GM12878 (cell line): Measurements from ENCODE around the gene CAPSL. TPM values are rescaled to one million over a fixed set of nuclear protein-coding genes. Genes with fewer than 3 reads are reported as not detected.
A peak's percentile ranks its signal among the peaks of the same experiment; 100 is the strongest.

ENCODE experiments used
- ATAC-seq: fragments of 200-7000 bp; cut with Tn5 transposase; 3 replicates; pipeline ENCODE4 v1.9.1; 2020; ENCODE audit warnings: mild to moderate bottlenecking, moderate library complexity
- BruUV-seq: library from RNA; stranded (reverse); fragments of 400-500 nt; replicated peaks from 2 replicates; lab custom pipeline; 2021; lab: Mats Ljungman, UMichigan
- CTCF ChIA-PET: fragments of 300-600 bp; sonication (Branson Sonifier 250); formaldehyde crosslinking; extraction: SDS; loops from one replicate; lab custom pipeline; 2021; ENCODE audit warnings: inconsistent platforms; lab: Yijun Ruan, JAX
- POLR2A ChIA-PET: fragments of 350-600 bp; formaldehyde crosslinking; extraction: SDS; loops from one replicate; lab custom pipeline; 2021; ENCODE audit warnings: inconsistent platforms; lab: Charles Lee
- RAD21 ChIA-PET: fragments of 300-600 bp; sonication (Branson Sonifier 250); formaldehyde crosslinking; loops from one replicate; lab custom pipeline; 2023; ENCODE audit warnings: antibody characterized with exemption; ENCODE audit not compliant: unreplicated experiment; lab: Charles Lee
- SMC1A ChIA-PET: fragments of 300-600 bp; sonication (Branson Sonifier 250); formaldehyde crosslinking; loops from one replicate; lab custom pipeline; 2023; ENCODE audit not compliant: unreplicated experiment, uncharacterized antibody; lab: Charles Lee
- DNase-seq: peaks from one replicate; pipeline ENCODE4 v3.0.0-alpha.2; 2011; ENCODE audit warnings: low read depth, low spot score
- FAIRE-seq: peaks from 3 replicates; lab custom pipeline; 2011; peaks lifted over from hg19 to GRCh38; lab: Jason Lieb, UNC
- H2AFZ ChIP-seq: 2 replicates; pipeline ENCODE4 v1.6.0; 2011; ENCODE audit warnings: low read depth, low read length, control low read depth; ENCODE audit not compliant: control insufficient read depth
- H3K27ac ChIP-seq: 2 replicates; pipeline ENCODE4 v1.5.1; 2011; ENCODE audit warnings: control low read depth; ENCODE audit not compliant: control insufficient read depth, insufficient read depth
- H3K27me3 ChIP-seq, 2 experiments: replicated peaks in 1 of 2; 2 replicates each; pipeline versions ENCODE4 v1.6.0 to v1.6.1; 2011; ENCODE audit warnings: low read length in 1 of 2; ENCODE audit not compliant: control insufficient read depth in 2 of 2, insufficient read depth in 2 of 2
- H3K36me3 ChIP-seq, 2 experiments: 2 replicates each; pipeline ENCODE4 v1.5.1; 2011; ENCODE audit warnings: low read length in 1 of 2; ENCODE audit not compliant: control insufficient read depth in 2 of 2, insufficient read depth in 2 of 2
- H3K4me1 ChIP-seq: 2 replicates; pipeline ENCODE4 v1.6.1; 2011; ENCODE audit warnings: mild to moderate bottlenecking, low read length, moderate library complexity, mixed read lengths; ENCODE audit not compliant: control insufficient read depth, insufficient read depth
- H3K4me2 ChIP-seq: 2 replicates; pipeline ENCODE4 v1.6.0; 2011; ENCODE audit warnings: control low read depth; ENCODE audit not compliant: control insufficient read depth, insufficient read depth
- H3K4me3 ChIP-seq: fragments of 200-600 bp; sonication (generic); 2 replicates; pipeline ENCODE4 v1.5.1; 2016
- H3K79me2 ChIP-seq: 2 replicates; pipeline ENCODE4 v1.6.0; 2011; ENCODE audit warnings: low read length; ENCODE audit not compliant: control insufficient read depth, insufficient read depth
- H3K9ac ChIP-seq: 2 replicates; pipeline ENCODE4 v1.8.0; 2011; ENCODE audit warnings: low read length, control low read depth, mixed read lengths; ENCODE audit not compliant: control insufficient read depth, insufficient read depth
- H3K9me3 ChIP-seq: replicated peaks from 3 replicates; pipeline ENCODE4 v1.5.1; 2011; ENCODE audit warnings: mild to moderate bottlenecking, low read length; ENCODE audit not compliant: control insufficient read depth, insufficient read depth
- H4K20me1 ChIP-seq: 2 replicates; pipeline ENCODE4 v1.6.0; 2011; ENCODE audit not compliant: control insufficient read depth, insufficient read depth
- CBX3 ChIP-seq: fragments of 200-600 bp; sonication (generic); IDR thresholded peaks from 2 replicates; pipeline ENCODE4 v1.6.1; 2016; ENCODE audit warnings: low read depth, borderline replicate concordance
- HDGF ChIP-seq: fragments of 450-650 bp; IDR thresholded peaks from 2 replicates; pipeline ENCODE4 v1.6.1; 2016; ENCODE audit warnings: antibody characterized with exemption
- JUNB ChIP-seq: IDR thresholded peaks from 2 replicates; pipeline ENCODE4 v1.6.1; 2016; ENCODE audit warnings: antibody characterized with exemption, mild to moderate bottlenecking
- MTA2 ChIP-seq: fragments of 450-650 bp; IDR thresholded peaks from 2 replicates; pipeline ENCODE4 v1.6.1; 2016; ENCODE audit warnings: low read depth, mild to moderate bottlenecking, moderate library complexity
- RUNX3 ChIP-seq: IDR thresholded peaks from 2 replicates; pipeline ENCODE4 v1.6.1; 2012; ENCODE audit warnings: low read length, inconsistent platforms
- STAT3 ChIP-seq: IDR thresholded peaks from 2 replicates; pipeline ENCODE4 v1.6.1; 2011; ENCODE audit warnings: low read depth, low read length, improper control_type of control experiment
- ZNF384 ChIP-seq: IDR thresholded peaks from 2 replicates; pipeline ENCODE4 v1.6.1; 2012; ENCODE audit warnings: low read depth, mild to moderate bottlenecking, low read length, improper control_type of control experiment, borderline replicate concordance
- WGBS: methylation state at CpG from one replicate; pipeline ENCODE4 v1.1.6; 2016; ENCODE audit warnings: low lambda C conversion rate; ENCODE audit not compliant: insufficient replicate concordance, insufficient coverage; ENCODE audit errors: missing lambda C conversion rate; 5-methylcytosine and 5-hydroxymethylcytosine counted together
- in situ Hi-C: fragments of 300-500 bp; cut with MboI; formaldehyde crosslinking; loops from 9 replicates; pipeline ENCODE4 v1.14.3; 2018; ENCODE audit warnings: mixed read lengths
- intact Hi-C: fragments of 100-400 bp; cut with micrococcal nuclease; formaldehyde crosslinking; loops from one replicate; pipeline ENCODE4 v1.14.2; 2022; ENCODE audit not compliant: unreplicated experiment
- polyA plus RNA-seq, 11 experiments: library from polyadenylated mRNA; depleted of rRNA in 4 of 11; unstranded in 6 of 11; stranded (reverse) in 5 of 11; fragments of >200 nt; fragmentation: Nextera tagmentation in 4 of 11; fragmentation: Illumina TruSeq in 1 of 11; extraction: Ambion mirVana in 4 of 11; extraction: Trizol in 1 of 11; gene quantifications; 1 replicate in 1 of 11; 2 replicates in 10 of 11; pipeline versions ENCODE4 v1.2.1 to v1.2.3, GENCODE V29; 2011 to 2016; ENCODE audit warnings: inconsistent platforms in 2 of 11, missing spikeins in 2 of 11, low read depth in 1 of 11
- total RNA-seq, 4 experiments: library from RNA; depleted of rRNA in 3 of 4; stranded (reverse); fragments of >200 nt in 3 of 4; fragmentation: Illumina TruSeq in 1 of 4; extraction: Trizol in 1 of 4; gene quantifications; 2 replicates each; pipeline versions ENCODE4 v1.2.1 to v1.2.3, GENCODE V29; 2013 to 2021
- TF ChIP-seq, protein P1 (sequence below): IDR thresholded peaks from 2 replicates; pipeline ENCODE4 v1.6.1; 2012; ENCODE audit warnings: improper control_type of control experiment, low read depth, low read length; ENCODE audit not compliant: insufficient replicate concordance

CAPSL gene
- total and polyA plus RNA-seq, 10 of the 15 experiments (the other 5 are each of a cell fraction or from before 2014, with no cell fraction given), result 0.19 to 0.57 (median 0.20) TPM; not detected in 7

DNA sequence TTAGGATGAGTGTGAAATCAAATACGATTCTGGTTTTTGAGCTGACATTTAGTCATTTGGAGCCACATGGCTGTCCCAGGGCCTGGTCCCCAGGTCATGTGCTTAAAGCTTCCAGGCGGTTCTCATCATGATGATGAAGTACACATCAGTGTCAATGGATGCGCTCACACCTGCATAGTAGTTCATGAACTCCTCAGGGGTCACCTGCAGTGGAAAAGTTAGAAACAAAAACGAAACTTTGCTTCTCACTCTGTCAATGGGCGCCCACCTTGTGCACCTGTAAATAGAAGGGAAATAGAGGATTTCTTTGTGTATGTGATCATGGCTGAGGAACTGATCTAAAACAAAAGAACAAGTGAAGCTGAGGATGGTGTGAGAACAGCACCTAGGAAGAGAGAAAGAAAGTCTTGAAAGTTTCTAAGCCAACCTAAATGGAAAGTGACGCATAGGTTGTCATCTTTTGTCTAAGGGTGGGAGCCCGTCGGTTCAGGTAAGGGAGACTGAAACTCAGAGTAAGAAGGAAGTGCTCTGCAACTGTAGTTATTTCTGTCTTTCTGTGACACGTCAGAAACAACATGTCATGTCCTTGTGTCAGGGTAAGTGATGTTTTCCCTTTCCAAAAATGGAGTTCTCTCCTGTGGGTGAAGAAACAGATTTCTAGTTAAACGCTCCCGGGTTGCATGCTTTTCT is 33.8 kb downstream of the CAPSL start (continued):
- TF ChIP-seq, protein P1, sequence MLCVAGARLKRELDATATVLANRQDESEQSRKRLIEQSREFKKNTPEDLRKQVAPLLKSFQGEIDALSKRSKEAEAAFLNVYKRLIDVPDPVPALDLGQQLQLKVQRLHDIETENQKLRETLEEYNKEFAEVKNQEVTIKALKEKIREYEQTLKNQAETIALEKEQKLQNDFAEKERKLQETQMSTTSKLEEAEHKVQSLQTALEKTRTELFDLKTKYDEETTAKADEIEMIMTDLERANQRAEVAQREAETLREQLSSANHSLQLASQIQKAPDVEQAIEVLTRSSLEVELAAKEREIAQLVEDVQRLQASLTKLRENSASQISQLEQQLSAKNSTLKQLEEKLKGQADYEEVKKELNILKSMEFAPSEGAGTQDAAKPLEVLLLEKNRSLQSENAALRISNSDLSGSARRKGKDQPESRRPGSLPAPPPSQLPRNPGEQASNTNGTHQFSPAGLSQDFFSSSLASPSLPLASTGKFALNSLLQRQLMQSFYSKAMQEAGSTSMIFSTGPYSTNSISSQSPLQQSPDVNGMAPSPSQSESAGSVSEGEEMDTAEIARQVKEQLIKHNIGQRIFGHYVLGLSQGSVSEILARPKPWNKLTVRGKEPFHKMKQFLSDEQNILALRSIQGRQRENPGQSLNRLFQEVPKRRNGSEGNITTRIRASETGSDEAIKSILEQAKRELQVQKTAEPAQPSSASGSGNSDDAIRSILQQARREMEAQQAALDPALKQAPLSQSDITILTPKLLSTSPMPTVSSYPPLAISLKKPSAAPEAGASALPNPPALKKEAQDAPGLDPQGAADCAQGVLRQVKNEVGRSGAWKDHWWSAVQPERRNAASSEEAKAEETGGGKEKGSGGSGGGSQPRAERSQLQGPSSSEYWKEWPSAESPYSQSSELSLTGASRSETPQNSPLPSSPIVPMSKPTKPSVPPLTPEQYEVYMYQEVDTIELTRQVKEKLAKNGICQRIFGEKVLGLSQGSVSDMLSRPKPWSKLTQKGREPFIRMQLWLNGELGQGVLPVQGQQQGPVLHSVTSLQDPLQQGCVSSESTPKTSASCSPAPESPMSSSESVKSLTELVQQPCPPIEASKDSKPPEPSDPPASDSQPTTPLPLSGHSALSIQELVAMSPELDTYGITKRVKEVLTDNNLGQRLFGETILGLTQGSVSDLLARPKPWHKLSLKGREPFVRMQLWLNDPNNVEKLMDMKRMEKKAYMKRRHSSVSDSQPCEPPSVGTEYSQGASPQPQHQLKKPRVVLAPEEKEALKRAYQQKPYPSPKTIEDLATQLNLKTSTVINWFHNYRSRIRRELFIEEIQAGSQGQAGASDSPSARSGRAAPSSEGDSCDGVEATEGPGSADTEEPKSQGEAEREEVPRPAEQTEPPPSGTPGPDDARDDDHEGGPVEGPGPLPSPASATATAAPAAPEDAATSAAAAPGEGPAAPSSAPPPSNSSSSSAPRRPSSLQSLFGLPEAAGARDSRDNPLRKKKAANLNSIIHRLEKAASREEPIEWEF, result no peak

DNA sequence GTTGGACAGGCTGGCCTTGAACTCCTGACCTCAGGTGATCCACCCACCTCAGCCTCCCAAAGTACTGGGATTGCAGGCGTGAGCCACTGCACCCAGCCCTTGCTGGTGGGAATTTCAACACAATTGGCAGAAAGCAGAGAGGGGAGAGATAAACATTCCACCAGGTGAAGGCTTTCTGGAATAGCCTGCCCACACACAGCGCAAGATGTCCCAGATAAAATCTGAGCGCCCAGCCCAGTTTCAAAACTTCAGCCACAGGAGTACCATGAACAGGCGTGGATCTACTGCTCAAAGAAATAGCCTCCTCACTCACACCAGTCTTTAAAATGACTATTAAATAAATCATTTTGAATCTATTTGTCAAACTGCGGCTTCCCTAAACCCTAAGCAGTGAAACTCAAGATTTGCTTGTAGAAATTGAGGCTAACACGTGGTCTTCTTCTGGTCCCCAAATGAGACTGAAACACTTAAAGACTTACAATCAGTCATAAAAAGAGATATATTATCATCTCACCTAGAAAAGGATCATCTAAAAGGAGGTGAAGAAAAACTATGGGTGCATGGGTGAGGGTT is 34.7 kb downstream of the CAPSL start:
- Histone ChIP-seq H3K79me2 (no peaks in the 10 kb centered on the region), H3K4me3 (no peak overlapping the region), H3K27ac (peak overlapping the region; percentile 66), H3K9ac (no peak overlapping the region), H3K27me3 (no peaks in the 10 kb centered on the region), H2AFZ (no peak overlapping the region), H4K20me1 (no peaks in the 10 kb centered on the region), H3K4me2 (no peak overlapping the region), H3K36me3 (no peaks in the 10 kb centered on the region), H3K9me3 (no peaks in the 10 kb centered on the region), H3K4me1 (peaks cover 51% of the 10 kb centered on the region)
- in situ Hi-C loops (no loop called here), intact Hi-C loops (loop anchor here (2.0 kb wide), 1 partner anchor 47 kb away; the partner anchor contains the start of gene IL7R)
- ChIA-PET CTCF (interaction anchor here (0.8 to 2.6 kb wide), 7 partner anchors 10 to 125 kb away, joined by 3 to 13 read pairs (median 5); no protein-coding TSS in a partner anchor), RAD21 (interaction anchor here (1.0 to 3.1 kb wide), 9 partner anchors 19 to 125 kb away, joined by 3 to 16 read pairs (median 4); no protein-coding TSS in a partner anchor), POLR2A (interaction anchor here (0.8 to 1.6 kb wide), 6 partner anchors 18 to 50 kb away, joined by 3 to 5 read pairs (median 4); no protein-coding TSS in a partner anchor), SMC1A (interaction anchor here (0.5 to 13.7 kb wide), 9 partner anchors 10 to 783 kb away, joined by 3 to 238 read pairs (median 8); partner anchors contain the start of gene IL7R)
- ATAC-seq (no peak), FAIRE-seq (no peak), DNase-seq (no peak)
- TF ChIP-seq ZNF384 (no peak), CBX3 (no peak), HDGF (no peak), JUNB (no peak), RUNX3 (peak; percentile 31; the same call in 1 of the 2 replicates), MTA2 (peak; percentile 42; the same call in 1 of the 2 replicates), STAT3 (no peak)
- WGBS, result 67% methylated on average over 6 of the region's 6 CpGs
- no TSS peak for BruUV-seq
